Measurements from ENCODE around the gene PERM1. TPM values are rescaled to one million over a fixed set of nuclear protein-coding genes. Genes with fewer than 3 reads are reported as not detected.

PERM1 gene
- total and polyA plus RNA-seq, 2 of the 8 experiments (the other 6 are each of a cell fraction or from before 2014, with no cell fraction given) = not detected

DNA sequence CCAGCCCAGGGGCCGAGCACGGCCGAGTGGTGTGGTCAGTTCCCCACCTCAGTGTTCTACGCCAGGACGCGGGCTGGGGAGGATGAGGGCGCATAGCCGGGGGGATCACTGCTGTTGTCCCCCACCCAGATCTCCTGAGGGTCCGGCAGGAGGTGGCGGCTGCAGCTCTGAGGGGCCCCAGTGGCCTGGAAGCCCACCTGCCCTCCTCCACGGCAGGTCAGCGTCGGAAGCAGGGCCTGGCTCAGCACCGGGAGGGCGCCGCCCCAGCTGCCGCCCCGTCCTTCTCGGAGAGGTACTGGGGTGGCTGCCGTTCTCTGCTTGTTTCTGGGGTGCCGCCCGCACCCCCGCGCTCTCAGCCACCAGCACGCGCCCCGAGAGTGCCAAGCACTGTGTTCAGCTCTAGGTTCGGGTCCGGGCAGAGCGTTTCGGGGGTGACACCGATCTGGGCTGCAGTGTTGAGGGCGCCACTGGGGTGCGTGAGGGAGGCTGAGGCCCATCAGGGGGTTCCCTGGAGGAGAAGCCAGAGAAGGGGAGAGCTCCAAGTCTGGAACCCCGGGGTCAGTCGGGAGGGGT is 40.8 kb downstream of the PERM1 start (continued):
- TF ChIP-seq SIX5 (IDR thresholded peaks at IDR 0.05; ENCODE audit: low read depth, low read length) = no peak
